ENCODE data around the gene UBXN2A. TPM values are rescaled to one million over a fixed set of nuclear protein-coding genes. Genes with fewer than 3 reads are reported as not detected.

UBXN2A gene
- total RNA-seq, result 6.6 and 9.3 TPM in 2 replicates

DNA sequence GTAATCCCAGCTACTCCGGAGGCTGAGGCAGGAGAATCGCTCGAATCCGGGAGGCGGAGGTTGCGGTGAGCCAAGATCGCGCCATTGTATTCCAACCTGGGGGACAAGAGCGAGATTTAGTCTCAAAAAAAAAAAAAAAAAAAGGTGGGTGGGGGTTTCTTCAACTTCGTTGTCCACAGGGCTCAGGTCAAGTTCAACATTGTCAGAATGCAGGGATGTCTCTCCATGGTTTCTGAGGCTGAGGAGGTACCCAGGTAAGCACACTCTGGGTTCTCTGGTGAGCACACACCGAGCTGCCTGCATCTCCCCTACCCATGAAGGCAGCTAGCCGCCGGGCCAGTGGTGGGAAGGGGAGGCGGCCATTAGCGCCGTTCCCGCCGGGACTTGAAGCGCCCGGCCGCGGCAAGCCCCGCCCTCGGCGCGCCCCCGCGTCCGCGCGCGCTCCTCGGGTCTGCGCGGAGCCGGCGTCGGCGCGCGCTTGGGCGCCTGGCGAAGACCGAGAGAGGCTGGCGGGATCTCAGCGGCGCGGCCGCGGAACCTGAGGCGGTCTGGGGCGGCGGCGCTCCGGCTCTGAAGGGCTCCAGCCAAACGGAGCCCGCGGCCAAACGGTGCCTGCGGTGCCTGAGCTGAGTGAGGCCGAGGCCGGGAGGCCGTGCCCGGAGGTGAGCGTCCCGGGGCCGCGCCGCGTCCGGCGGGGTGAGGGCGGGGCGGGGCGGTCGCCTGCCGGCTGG lies at the start of gene UBXN2A:
Gene UBXN2A, plus strand, starts transcription at position 477 of the 731 bp plus-strand sequence. CDS start 17,852 bp downstream, outside the sequence.

GRCh38 chr2:23926750-23927571 lies 13.3 kb upstream of the UBXN2A start, which contains the start of gene ATAD2B:
TSS of gene ATAD2B (minus strand) at chr2:23927123. CDS start at chr2:23926770, 353 bp downstream.

DNA sequence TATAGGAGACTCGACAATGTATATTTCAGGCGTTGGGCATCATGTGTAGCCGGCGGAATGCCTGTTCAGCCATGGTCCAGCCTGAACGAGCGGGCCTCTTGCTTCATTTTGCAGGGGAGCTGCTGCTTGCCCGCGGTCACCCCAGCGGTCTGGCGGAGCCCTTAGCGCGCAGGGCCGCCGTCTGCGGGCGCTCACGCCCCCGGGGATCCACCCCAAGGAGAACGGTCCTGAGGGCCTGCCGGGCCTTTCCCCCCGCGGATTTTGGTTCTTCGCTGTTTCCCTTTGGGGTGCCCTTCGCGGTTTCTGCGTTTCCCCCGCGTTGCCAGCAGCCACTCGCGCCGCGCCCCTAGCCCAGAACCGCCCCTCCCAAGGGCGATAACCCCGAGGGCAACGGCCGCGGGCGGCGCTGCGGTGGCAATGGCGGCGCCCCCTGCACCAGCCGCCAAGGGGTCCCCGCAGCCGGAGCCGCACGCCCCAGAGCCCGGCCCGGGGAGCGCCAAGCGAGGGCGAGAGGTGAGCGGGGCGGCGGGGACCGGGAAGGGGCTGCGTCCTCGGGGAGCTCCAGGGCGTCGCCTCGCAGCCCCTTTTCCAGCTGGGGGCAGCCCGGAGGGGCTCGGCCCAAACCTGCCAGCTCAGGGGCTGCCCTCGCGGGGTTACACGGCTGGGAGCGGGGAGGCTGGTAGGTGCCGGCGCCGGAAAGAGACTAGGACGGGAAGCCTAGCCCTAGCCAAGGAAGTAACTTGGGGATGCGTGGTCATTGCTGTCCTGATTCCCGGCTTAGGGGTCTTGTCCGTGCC lies 69.6 kb downstream of the UBXN2A start, which contains the start of gene MFSD2B:
Gene MFSD2B, plus strand, starts transcription at position 406 of the 797 bp plus-strand sequence. Its CDS starts 12 bp downstream, at position 418.

GRCh38 chr2:24046930-24047702 lies 106.9 kb downstream of the UBXN2A start, which contains the start of gene WDCP:
TSS of gene WDCP (minus strand) at chr2:24047391. CDS start at chr2:24039494, 7,897 bp downstream.

DNA sequence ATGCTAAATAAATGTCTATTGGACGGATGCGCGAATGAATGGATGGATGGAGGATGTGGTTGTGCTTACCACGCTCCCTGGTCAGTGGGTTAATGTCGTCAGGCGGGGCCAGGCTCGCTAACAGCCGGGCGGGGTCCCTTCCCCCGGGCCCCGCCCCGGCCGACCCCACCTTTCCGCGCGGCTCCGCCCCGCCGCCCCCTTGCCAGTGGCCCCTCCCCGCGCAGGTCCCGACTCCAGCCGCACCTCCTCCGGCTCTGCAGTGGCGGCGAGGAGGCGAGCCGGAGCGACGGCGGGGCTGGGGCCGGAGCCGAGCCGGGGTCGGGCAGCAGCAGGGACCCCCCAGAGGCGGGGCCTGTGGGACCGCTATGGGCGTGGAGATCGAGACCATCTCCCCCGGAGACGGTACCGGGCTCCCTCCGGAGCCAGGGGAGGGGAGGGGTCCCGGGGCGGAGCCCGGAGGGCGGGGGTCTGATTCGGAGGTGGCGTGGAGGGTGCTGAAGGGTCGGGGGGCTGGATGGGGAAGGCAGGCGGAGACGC lies 109.3 kb downstream of the UBXN2A start, which contains the start of gene FKBP1B:
Gene FKBP1B, plus strand, starts transcription at position 257 of the 537 bp plus-strand sequence. Its CDS starts 109 bp downstream, at position 366.

Other genes with a start within 250 kb of the UBXN2A start
- gene ATAD2B, start 13.3 kb upstream of the UBXN2A start, total RNA-seq, result 2.8 and 3.2 TPM in 2 replicates
- 0.16 and 0.38 TPM in 2 replicates for gene MFSD2B, start 69.6 kb downstream of the UBXN2A start, total RNA-seq
- gene WDCP, start 106.9 kb downstream of the UBXN2A start, total RNA-seq, result 5.3 and 6.7 TPM in 2 replicates
- gene FKBP1B, start 109.3 kb downstream of the UBXN2A start, total RNA-seq, result 15.2 and 25.9 TPM in 2 replicates
- gene SF3B6, start 135.9 kb downstream of the UBXN2A start, total RNA-seq, result 108 and 109 TPM in 2 replicates
- 46.9 and 68.2 TPM in 2 replicates for gene TP53I3, start 144.4 kb downstream of the UBXN2A start, total RNA-seq
- 0.49 and 1.1 TPM in 2 replicates for gene PFN4, start 182.9 kb downstream of the UBXN2A start, total RNA-seq
- gene FAM228B, start 183.0 kb downstream of the UBXN2A start, total RNA-seq, result 2.6 and 11.5 TPM in 2 replicates
- gene FAM228A, start 234.6 kb downstream of the UBXN2A start, total RNA-seq, result 0.51 TPM in 1 of 2 replicates, not detected in the other